Endothelial cell of umbilical vein (primary cell): ENCODE data around the gene GUCY2D.

Experiments used
- EZH2 ChIP-seq: IDR thresholded peaks from 2 replicates; pipeline ENCODE4 v1.6.1; 2012; ENCODE audit warnings: borderline replicate concordance, low read depth, mild to moderate bottlenecking, moderate library complexity, low read length, inconsistent platforms; ENCODE audit not compliant: severe bottlenecking
- JUN ChIP-seq: IDR thresholded peaks from 2 replicates; pipeline ENCODE4 v1.6.1; 2011; ENCODE audit warnings: borderline replicate concordance, low read depth; ENCODE audit not compliant: insufficient read length, insufficient read depth
- POLR2A ChIP-seq: IDR thresholded peaks from 2 replicates; pipeline ENCODE4 v1.6.1; 2012; ENCODE audit warnings: low read depth, mild to moderate bottlenecking, control low read depth, low read length
- POLR2AphosphoS5 ChIP-seq: IDR thresholded peaks from 2 replicates; pipeline ENCODE4 v1.6.1; 2012; ENCODE audit warnings: low read depth, mild to moderate bottlenecking, control low read depth, low read length, moderate library complexity; ENCODE audit not compliant: insufficient read depth
- TF ChIP-seq, protein P1 (sequence below): IDR thresholded peaks from 2 replicates; pipeline ENCODE4 v1.6.1; 2011; ENCODE audit not compliant: insufficient read depth, insufficient read length
- TF ChIP-seq, protein P2 (sequence below), 2 donors: IDR thresholded peaks; 1 replicate in 1 of 2; 2 replicates in 1 of 2; pipeline ENCODE4 v1.5.1; 2011; ENCODE audit warnings: low read length in 2 of 2, mild to moderate bottlenecking in 2 of 2, moderate library complexity in 2 of 2, control low read depth in 1 of 2, inconsistent platforms in 1 of 2, low read depth in 1 of 2; ENCODE audit not compliant: insufficient read depth in 1 of 2; ENCODE audit errors: extremely low read depth in 1 of 2

DNA sequence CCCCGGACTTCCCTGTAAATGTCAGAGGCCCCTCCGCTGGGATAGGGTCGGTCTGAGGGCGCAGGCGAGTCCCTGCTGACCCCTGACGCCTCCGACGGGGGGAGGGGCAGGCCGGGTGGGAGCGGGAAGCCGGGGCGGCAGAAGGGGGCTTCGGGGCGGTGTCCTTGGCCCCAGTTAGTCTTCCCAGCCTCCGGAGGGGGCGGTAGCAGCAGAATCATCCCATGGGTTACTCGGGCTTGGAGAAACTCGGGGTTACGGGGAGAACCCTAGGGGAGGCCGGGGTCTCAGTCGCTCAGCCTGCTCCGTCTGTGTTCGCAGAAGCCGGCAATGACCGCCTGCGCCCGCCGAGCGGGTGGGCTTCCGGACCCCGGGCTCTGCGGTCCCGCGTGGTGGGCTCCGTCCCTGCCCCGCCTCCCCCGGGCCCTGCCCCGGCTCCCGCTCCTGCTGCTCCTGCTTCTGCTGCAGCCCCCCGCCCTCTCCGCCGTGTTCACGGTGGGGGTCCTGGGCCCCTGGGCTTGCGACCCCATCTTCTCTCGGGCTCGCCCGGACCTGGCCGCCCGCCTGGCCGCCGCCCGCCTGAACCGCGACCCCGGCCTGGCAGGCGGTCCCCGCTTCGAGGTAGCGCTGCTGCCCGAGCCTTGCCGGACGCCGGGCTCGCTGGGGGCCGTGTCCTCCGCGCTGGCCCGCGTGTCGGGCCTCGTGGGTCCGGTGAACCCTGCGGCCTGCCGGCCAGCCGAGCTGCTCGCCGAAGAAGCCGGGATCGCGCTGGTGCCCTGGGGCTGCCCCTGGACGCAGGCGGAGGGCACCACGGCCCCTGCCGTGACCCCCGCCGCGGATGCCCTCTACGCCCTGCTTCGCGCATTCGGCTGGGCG lies 542 bp downstream of the GUCY2D start:
- TF ChIP-seq POLR2AphosphoS5 (no peak), POLR2A (no peak), JUN (no peak), EZH2 (peak; percentile 97)
- TF ChIP-seq, protein P1, sequence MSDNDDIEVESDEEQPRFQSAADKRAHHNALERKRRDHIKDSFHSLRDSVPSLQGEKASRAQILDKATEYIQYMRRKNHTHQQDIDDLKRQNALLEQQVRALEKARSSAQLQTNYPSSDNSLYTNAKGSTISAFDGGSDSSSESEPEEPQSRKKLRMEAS: no peak
- TF ChIP-seq, protein P2, sequence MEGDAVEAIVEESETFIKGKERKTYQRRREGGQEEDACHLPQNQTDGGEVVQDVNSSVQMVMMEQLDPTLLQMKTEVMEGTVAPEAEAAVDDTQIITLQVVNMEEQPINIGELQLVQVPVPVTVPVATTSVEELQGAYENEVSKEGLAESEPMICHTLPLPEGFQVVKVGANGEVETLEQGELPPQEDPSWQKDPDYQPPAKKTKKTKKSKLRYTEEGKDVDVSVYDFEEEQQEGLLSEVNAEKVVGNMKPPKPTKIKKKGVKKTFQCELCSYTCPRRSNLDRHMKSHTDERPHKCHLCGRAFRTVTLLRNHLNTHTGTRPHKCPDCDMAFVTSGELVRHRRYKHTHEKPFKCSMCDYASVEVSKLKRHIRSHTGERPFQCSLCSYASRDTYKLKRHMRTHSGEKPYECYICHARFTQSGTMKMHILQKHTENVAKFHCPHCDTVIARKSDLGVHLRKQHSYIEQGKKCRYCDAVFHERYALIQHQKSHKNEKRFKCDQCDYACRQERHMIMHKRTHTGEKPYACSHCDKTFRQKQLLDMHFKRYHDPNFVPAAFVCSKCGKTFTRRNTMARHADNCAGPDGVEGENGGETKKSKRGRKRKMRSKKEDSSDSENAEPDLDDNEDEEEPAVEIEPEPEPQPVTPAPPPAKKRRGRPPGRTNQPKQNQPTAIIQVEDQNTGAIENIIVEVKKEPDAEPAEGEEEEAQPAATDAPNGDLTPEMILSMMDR (IDR thresholded peaks at IDR 0.05; ENCODE audit: extremely low read depth in 1 of 2, insufficient read depth in 1 of 2, low read depth in 1 of 2, low read length in 2 of 2): no peak
